Measurements from ENCODE around the gene SPEM2. TPM values are rescaled to one million over a fixed set of nuclear protein-coding genes. Genes with fewer than 3 reads are reported as not detected.

Gene SPEM2
- total RNA-seq, 1 experiment from 2014 or later: not detected

DNA sequence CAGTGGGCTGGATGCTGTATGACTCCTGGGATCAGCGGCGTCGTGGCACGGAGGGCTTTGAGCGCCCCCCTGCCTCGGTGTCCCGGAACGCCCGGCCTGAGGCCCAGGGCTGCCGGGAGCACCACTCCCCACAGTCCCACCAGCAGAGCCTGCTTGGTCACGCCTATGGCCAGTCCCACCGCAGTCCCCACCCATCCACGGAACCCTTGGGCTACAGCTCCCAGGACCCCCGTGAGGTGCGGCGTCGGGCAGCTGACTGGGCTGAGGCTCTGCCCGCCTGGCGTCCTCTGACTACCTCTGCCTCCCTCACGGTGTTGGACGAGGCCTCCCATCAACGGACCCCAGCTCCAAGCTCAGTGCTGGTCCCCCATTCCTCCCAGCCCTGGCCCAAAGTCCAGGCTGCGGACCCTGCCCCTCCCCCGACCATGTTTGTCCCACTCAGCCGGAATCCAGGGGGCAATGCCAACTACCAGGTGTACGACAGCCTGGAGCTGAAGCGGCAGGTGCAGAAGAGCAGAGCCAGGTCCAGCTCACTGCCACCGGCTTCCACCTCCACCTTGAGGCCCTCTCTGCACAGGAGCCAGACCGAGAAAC lies 1.6 kb downstream of the SPEM2 start:
- ATAC-seq: no peak
- Histone ChIP-seq H3K27ac (ENCODE audit: low read length) (no peak overlapping the region), H2AFZ (ENCODE audit: low read length) (no peak overlapping the region), H3K4me3 (ENCODE audit: low read length) (no peak overlapping the region), H3K79me2 (ENCODE audit: low read length) (no peaks in the 10 kb centered on the region), H3K9me2 (replicated peaks; ENCODE audit: low read length) (no peaks in the 10 kb centered on the region), H3K27me3 (ENCODE audit: low read length) (no peaks in the 10 kb centered on the region), H3K9me3 (ENCODE audit: low read length) (no peaks in the 10 kb centered on the region), H3K4me2 (ENCODE audit: low read length) (no peak overlapping the region), H3K4me1 (ENCODE audit: insufficient read depth, low read length) (no peaks in the 10 kb centered on the region), H4K20me1 (ENCODE audit: low read length) (no peaks in the 10 kb centered on the region), H3K36me3 (ENCODE audit: low read depth, low read length) (no peaks in the 10 kb centered on the region), H3K9ac (ENCODE audit: low read length) (no peak overlapping the region), H3F3A (ENCODE audit: low read length, unreplicated experiment) (no peaks in the 10 kb centered on the region)
- ChIA-PET POLR2A (ENCODE audit: unreplicated experiment) (no interaction called here), CTCF (no interaction called here)
- TF ChIP-seq EZH2 (IDR thresholded peaks at IDR 0.05; ENCODE audit: low read length, unreplicated experiment) (no peak), EZH2phosphoT487 (IDR thresholded peaks at IDR 0.05; ENCODE audit: borderline replicate concordance, low read length) (no peak)
- TF ChIP-seq, protein P1, sequence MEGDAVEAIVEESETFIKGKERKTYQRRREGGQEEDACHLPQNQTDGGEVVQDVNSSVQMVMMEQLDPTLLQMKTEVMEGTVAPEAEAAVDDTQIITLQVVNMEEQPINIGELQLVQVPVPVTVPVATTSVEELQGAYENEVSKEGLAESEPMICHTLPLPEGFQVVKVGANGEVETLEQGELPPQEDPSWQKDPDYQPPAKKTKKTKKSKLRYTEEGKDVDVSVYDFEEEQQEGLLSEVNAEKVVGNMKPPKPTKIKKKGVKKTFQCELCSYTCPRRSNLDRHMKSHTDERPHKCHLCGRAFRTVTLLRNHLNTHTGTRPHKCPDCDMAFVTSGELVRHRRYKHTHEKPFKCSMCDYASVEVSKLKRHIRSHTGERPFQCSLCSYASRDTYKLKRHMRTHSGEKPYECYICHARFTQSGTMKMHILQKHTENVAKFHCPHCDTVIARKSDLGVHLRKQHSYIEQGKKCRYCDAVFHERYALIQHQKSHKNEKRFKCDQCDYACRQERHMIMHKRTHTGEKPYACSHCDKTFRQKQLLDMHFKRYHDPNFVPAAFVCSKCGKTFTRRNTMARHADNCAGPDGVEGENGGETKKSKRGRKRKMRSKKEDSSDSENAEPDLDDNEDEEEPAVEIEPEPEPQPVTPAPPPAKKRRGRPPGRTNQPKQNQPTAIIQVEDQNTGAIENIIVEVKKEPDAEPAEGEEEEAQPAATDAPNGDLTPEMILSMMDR (conservative IDR thresholded peaks at IDR 0.05; ENCODE audit: low read depth, low read length): no peak
- no TSS peak for BruUV-seq (replicated peaks)
- no peak for DNase-seq
- intact Hi-C loops (cut with micrococcal nuclease): no loop called here

DNA sequence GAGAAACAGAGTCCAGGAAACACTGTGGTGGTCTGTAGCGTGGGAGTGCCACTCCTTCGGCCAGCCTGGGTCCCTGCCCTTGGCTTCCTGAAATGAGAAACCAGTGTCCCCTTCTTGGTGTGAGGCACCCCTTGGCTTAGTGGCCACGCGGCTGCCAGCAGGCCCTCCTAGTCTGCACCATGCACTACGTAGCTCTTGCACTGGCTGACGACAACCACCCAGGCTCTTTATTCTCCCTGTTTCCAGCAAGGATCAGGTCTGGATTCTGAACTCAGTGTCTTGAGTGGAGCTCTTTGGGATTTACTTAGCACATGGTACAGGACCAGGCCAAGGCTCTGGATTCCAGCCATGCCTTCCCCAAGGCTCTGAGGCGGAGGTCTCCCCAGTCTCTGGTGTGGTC lies 2.1 kb downstream of the SPEM2 start:
- Histone ChIP-seq H3K4me3 (ENCODE audit: low read length) (no peak overlapping the region), H3K9me2 (replicated peaks; ENCODE audit: low read length) (no peaks in the 10 kb centered on the region), H3K4me1 (ENCODE audit: insufficient read depth, low read length) (no peaks in the 10 kb centered on the region), H2AFZ (ENCODE audit: low read length) (no peak overlapping the region), H3K79me2 (ENCODE audit: low read length) (no peaks in the 10 kb centered on the region), H3K36me3 (ENCODE audit: low read depth, low read length) (no peaks in the 10 kb centered on the region), H4K20me1 (ENCODE audit: low read length) (no peaks in the 10 kb centered on the region), H3K27me3 (ENCODE audit: low read length) (no peaks in the 10 kb centered on the region), H3K4me2 (ENCODE audit: low read length) (no peak overlapping the region), H3K9me3 (ENCODE audit: low read length) (no peaks in the 10 kb centered on the region), H3K27ac (ENCODE audit: low read length) (no peak overlapping the region), H3K9ac (ENCODE audit: low read length) (no peak overlapping the region), H3F3A (ENCODE audit: low read length, unreplicated experiment) (no peaks in the 10 kb centered on the region)
- ATAC-seq: no peak
- POLR2A ChIA-PET (ENCODE audit: unreplicated experiment): no interaction called here
- no TSS peak for BruUV-seq (replicated peaks)
- TF ChIP-seq, protein P1 (conservative IDR thresholded peaks at IDR 0.05; ENCODE audit: low read depth, low read length): no peak
- TF ChIP-seq EZH2phosphoT487 (IDR thresholded peaks at IDR 0.05; ENCODE audit: borderline replicate concordance, low read length) (no peak), EZH2 (IDR thresholded peaks at IDR 0.05; ENCODE audit: low read length, unreplicated experiment) (no peak)
- intact Hi-C loops (cut with micrococcal nuclease): no loop called here
- CTCF ChIA-PET: no interaction called here
- DNase-seq: no peak

DNA sequence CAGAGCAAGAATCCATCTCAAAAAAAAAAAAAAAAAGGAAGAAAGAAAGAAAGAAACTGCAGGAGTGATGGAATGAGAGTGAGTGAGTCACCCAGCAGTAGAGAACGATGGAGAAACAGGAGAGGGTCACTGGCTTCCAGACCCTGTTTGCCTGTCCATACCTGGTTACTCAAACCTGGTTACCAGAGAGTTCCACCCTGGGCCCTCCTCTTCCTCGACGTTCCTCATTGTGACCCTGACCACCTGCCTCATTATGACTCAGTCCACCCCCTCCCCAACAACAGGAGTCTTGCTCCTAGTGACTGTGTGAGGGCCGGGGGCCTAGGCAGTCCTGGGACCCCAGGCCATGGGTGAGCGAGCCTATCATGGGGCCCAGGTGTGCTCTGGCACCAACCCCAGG lies 3.1 kb downstream of the SPEM2 start, which contains the start of gene SPEM3:
SPEM3 (plus strand) TSS at position 301 of the 400 bp plus-strand sequence; CDS start at position 347, 46 bp downstream.
- Histone ChIP-seq H3K4me3 (ENCODE audit: low read length) (no peak within 1 kb of the TSS), H4K20me1 (ENCODE audit: low read length) (no peaks in the 10 kb centered on the region), H3K4me1 (ENCODE audit: insufficient read depth, low read length) (no peaks in the 10 kb centered on the region), H3K9me2 (replicated peaks; ENCODE audit: low read length) (no peaks in the 10 kb centered on the region), H3K79me2 (ENCODE audit: low read length) (no peaks in the 10 kb centered on the region), H3K4me2 (ENCODE audit: low read length) (no peak within 1 kb of the TSS), H2AFZ (ENCODE audit: low read length) (no peak within 1 kb of the TSS), H3K36me3 (ENCODE audit: low read depth, low read length) (no peaks in the 10 kb centered on the region), H3K9me3 (ENCODE audit: low read length) (no peaks in the 10 kb centered on the region), H3K9ac (ENCODE audit: low read length) (no peak within 1 kb of the TSS), H3K27me3 (ENCODE audit: low read length) (no peaks in the 10 kb centered on the region), H3K27ac (ENCODE audit: low read length) (no peak within 1 kb of the TSS), H3F3A (ENCODE audit: low read length, unreplicated experiment) (no peaks in the 10 kb centered on the region)
- ChIA-PET CTCF (no interaction called here), POLR2A (ENCODE audit: unreplicated experiment) (no interaction called here)
- intact Hi-C loops (cut with micrococcal nuclease): no loop called here
- ATAC-seq (no peak), DNase-seq (no peak)
- no TSS peak for BruUV-seq (replicated peaks)
- no peak for TF ChIP-seq EZH2 (IDR thresholded peaks at IDR 0.05; ENCODE audit: low read length, unreplicated experiment)
